Thymus (tissue), 11 donors: ENCODE measurements around the gene ADD2. TPM values are rescaled to one million over a fixed set of nuclear protein-coding genes. Genes with fewer than 3 reads are reported as not detected.

ENCODE experiments used
- DNase-seq, 9 donors: peaks; one replicate each; pipeline ENCODE4 v3.0.0-alpha.2; 2013; ENCODE audit warnings: low spot score in 9 of 9, low read depth in 6 of 9, missing footprints in 1 of 9
- H3K27ac ChIP-seq, 2 donors: one replicate each; pipeline ENCODE4 v1.5.1; 2013; ENCODE audit warnings: control low read depth in 1 of 2, low read depth in 1 of 2, low read length in 1 of 2, mild to moderate bottlenecking in 1 of 2, moderate library complexity in 1 of 2
- H3K27me3 ChIP-seq, 2 donors: one replicate each; pipeline ENCODE4 v1.5.1; 2013; ENCODE audit warnings: low read length in 1 of 2; ENCODE audit not compliant: control insufficient read depth in 2 of 2, insufficient read depth in 1 of 2
- H3K36me3 ChIP-seq, 2 donors: one replicate each; pipeline ENCODE4 v1.5.1; 2013; ENCODE audit warnings: low read length in 1 of 2, mild to moderate bottlenecking in 1 of 2, moderate library complexity in 1 of 2; ENCODE audit not compliant: control insufficient read depth in 2 of 2, insufficient read depth in 2 of 2
- H3K4me1 ChIP-seq, 2 donors: one replicate each; pipeline ENCODE4 v1.5.1; 2013; ENCODE audit warnings: low read length in 2 of 2; ENCODE audit not compliant: control insufficient read depth in 2 of 2, insufficient read depth in 2 of 2
- H3K4me3 ChIP-seq, 2 donors: one replicate each; pipeline ENCODE4 v1.5.1; 2013; ENCODE audit warnings: low read length in 2 of 2, control low read depth in 1 of 2, mild to moderate bottlenecking in 1 of 2
- H3K9me3 ChIP-seq, 2 donors: one replicate each; pipeline ENCODE4 v1.5.1; 2013; ENCODE audit warnings: low read length in 1 of 2, mild to moderate bottlenecking in 1 of 2; ENCODE audit not compliant: control insufficient read depth in 2 of 2, insufficient read depth in 1 of 2
- WGBS: extraction: QIAGEN DNeasy Blood & Tissue Kit; methylation state at CpG from one replicate; pipeline ENCODE4 v1.1.7; 2013; 5-methylcytosine and 5-hydroxymethylcytosine counted together
- polyA plus RNA-seq: library from polyadenylated mRNA; stranded (reverse); fragments of 200-250 nt; gene quantifications from one replicate; pipeline ENCODE4 v1.2.3, GENCODE V29; 2013
- total RNA-seq: library from RNA; stranded (reverse); fragments of 120-200 nt; gene quantifications from one replicate; pipeline ENCODE4 v1.2.4, GENCODE V29; 2013
- donor health status: healthy.

Gene ADD2
- total and polyA plus RNA-seq, 2 donors: 0.46 to 0.90 TPM

DNA sequence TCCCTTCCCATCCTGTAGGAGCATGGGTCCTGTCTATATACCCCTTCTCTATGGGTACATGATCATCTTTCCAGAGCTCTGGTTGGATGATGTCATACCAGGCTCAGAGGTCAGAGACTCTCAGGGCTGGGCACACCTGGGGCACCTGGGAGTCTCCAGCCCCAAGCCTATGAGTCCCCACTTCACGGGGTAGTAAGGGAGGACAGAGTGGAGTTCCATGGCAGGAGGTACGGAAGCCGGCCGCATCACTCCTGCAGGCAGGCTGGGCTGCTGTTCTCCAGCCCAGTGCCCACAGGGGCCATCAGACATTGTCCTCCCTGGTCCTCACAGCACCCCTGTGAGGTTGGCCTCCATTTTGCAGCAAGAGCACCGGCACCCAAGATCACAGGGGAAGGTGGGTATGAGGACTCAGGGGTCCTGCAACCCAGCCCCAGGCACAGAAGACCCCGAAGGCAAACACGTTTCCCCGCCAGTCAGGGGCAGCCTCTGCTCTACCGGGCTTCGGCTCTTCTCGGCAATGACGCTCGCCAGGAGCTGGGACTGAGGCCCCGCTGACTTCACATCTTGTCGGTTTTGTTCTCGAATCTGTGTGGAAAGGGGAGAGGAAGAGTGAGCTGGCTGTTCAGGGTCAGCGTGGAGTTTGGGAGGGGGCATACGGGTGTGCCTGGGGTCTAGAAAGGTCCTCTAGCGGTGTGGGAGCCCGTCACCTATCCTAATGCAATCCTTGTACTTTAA lies 91.5 kb downstream of the ADD2 start:
- peaks cover 0 to 2% of the 10 kb centered on the region in 2 donors for H3K27me3 ChIP-seq
- WGBS: 97% methylated on average over 20 of the region's 20 CpGs
- H3K4me1 ChIP-seq: no peaks in the 10 kb centered on the region
- H3K27ac ChIP-seq: no peak overlapping the region
- no peak overlapping the region for H3K4me3 ChIP-seq
- H3K36me3 ChIP-seq: no peaks in the 10 kb centered on the region
- no peak for DNase-seq
- H3K9me3 ChIP-seq: peaks cover 0 to 3% of the 10 kb centered on the region in 2 donors

GRCh38 chr2:70675862-70676261 lies 92.1 kb downstream of the ADD2 start:
- WGBS: 97% methylated on average over 2 of the region's 2 CpGs
- Histone ChIP-seq H3K9me3 (peaks cover 0 to 3% of the 10 kb centered on the region in 2 donors), H3K4me3 (no peak overlapping the region), H3K4me1 (no peaks in the 10 kb centered on the region), H3K27me3 (peaks cover 0 to 2% of the 10 kb centered on the region in 2 donors), H3K27ac (no peak overlapping the region), H3K36me3 (no peaks in the 10 kb centered on the region)
- DNase-seq: no peak

- Histone ChIP-seq H3K9me3 (peaks cover 0 to 3% of the 10 kb centered on the region in 2 donors), H3K36me3 (no peaks in the 10 kb centered on the region), H3K27me3 (peaks cover 0 to 2% of the 10 kb centered on the region in 2 donors), H3K27ac (no peak overlapping the region), H3K4me1 (no peaks in the 10 kb centered on the region), H3K4me3 (no peak overlapping the region)
- 96% methylated on average over 11 of the region's 11 CpGs for WGBS
- DNase-seq: no peak
Observed at GRCh38 chr2:70674636-70675430, 93.2 kb downstream of the ADD2 start.

- WGBS: 87% methylated on average over 7 of the region's 7 CpGs
- Histone ChIP-seq H3K27me3 (no peaks in the 10 kb centered on the region), H3K36me3 (no peaks in the 10 kb centered on the region), H3K27ac (no peak overlapping the region), H3K9me3 (peaks cover 0 to 3% of the 10 kb centered on the region in 2 donors), H3K4me1 (no peaks in the 10 kb centered on the region), H3K4me3 (no peak overlapping the region)
- DNase-seq: no peak
Observed at GRCh38 chr2:70673041-70673647, 94.9 kb downstream of the ADD2 start.

GRCh38 chr2:70671092-70671675 lies 96.8 kb downstream of the ADD2 start:
- H3K4me1 ChIP-seq: no peaks in the 10 kb centered on the region
- no peak for DNase-seq

DNA sequence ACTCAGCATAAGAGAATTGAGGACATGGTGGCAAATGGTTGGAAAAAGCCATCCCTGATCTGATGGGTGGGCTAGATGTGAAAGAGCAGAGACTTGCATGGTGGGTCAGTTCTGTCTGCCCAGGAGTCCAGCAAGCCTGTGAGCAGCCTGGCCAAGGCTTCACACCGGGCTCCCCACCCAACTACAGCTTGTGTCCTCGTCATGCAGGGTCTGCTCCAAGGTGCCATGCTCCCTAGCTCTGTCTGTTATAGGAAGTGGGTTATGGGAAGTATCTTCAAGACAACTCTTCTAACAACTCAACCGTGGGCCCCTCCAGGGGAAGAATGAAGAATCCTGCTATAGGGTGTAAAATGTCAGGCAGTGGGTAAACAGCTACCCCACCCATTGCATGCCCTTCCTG lies 97.4 kb downstream of the ADD2 start:
- H3K4me1 ChIP-seq: no peaks in the 10 kb centered on the region
- no peaks in the 10 kb centered on the region for H3K36me3 ChIP-seq
- no peaks in the 10 kb centered on the region for H3K27me3 ChIP-seq
- no peak for DNase-seq
- WGBS: 89% methylated on average over 3 of the region's 3 CpGs
- no peak overlapping the region for H3K27ac ChIP-seq
- H3K4me3 ChIP-seq: no peak overlapping the region
- H3K9me3 ChIP-seq: peaks cover 0 to 3% of the 10 kb centered on the region in 2 donors

More at GRCh38 chr2:70671092-70671675, 96.8 kb downstream of the ADD2 start:
- Histone ChIP-seq H3K4me3 (no peak overlapping the region), H3K27me3 (no peaks in the 10 kb centered on the region), H3K9me3 (peaks cover 0 to 3% of the 10 kb centered on the region in 2 donors), H3K36me3 (no peaks in the 10 kb centered on the region), H3K27ac (no peak overlapping the region)
- WGBS: 96% methylated on average over 7 of the region's 7 CpGs

DNA sequence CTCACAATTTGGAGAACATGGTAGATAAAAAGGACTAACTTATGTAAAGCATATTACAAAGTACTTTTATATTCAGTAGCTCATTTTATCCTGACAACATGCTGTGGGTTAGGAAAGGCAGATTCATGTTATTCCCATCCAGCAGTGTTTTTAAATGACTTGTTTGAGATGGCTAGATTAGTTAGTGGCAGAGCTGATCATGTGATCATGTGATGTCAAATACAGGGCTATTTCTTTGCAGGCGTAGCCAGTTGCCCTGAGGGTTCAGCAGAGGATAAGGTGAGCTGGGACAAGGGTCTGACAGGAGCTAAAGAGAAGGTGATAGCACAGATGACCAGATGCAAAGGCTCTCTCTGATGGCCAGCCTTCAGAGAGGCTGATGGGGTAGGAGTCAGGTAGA lies 97.8 kb downstream of the ADD2 start:
- no peaks in the 10 kb centered on the region for H3K27me3 ChIP-seq
- WGBS: 97% methylated on average over 1 of the region's 1 CpG
- no peaks in the 10 kb centered on the region for H3K4me1 ChIP-seq
- no peak for DNase-seq
- H3K4me3 ChIP-seq: no peak overlapping the region
- peaks cover 0 to 3% of the 10 kb centered on the region in 2 donors for H3K9me3 ChIP-seq
- no peaks in the 10 kb centered on the region for H3K36me3 ChIP-seq
- H3K27ac ChIP-seq: no peak overlapping the region

- DNase-seq: no peak
- peaks cover 0 to 3% of the 10 kb centered on the region in 2 donors for H3K9me3 ChIP-seq
- H3K27ac ChIP-seq: no peak overlapping the region
- H3K4me3 ChIP-seq: no peak overlapping the region
- H3K27me3 ChIP-seq: no peaks in the 10 kb centered on the region
- peaks cover 0 to 8% of the 10 kb centered on the region in 2 donors for H3K4me1 ChIP-seq
- no peaks in the 10 kb centered on the region for H3K36me3 ChIP-seq
- 94% methylated on average over 4 of the region's 4 CpGs for WGBS
Observed at GRCh38 chr2:70668911-70669310, 99.1 kb downstream of the ADD2 start.
